Natural killer cell (primary cell): ENCODE results near the gene SH2D7. TPM values are rescaled to one million over a fixed set of nuclear protein-coding genes. Genes with fewer than 3 reads are reported as not detected.

ENCODE experiments used
- ATAC-seq, 3 donors: fragments of 150-1000 bp in 2 of 3; fragments of 200-7000 bp in 1 of 3; cut with Tn5 transposase; 1 replicate in 1 of 3; 2 replicates in 2 of 3; pipeline ENCODE4 v1.10.0; 2021; ENCODE audit warnings: mild to moderate bottlenecking in 2 of 3, moderate library complexity in 2 of 3
- DNase-seq, 2 donors: peaks; one replicate each; pipeline versions ENCODE4 v3.0.0 to v3.0.0-alpha.2; 2013 to 2021; ENCODE audit warnings: mixed read lengths in 1 of 2
- H3K27ac ChIP-seq: one replicate; pipeline ENCODE4 v1.5.1; 2013; ENCODE audit warnings: mild to moderate bottlenecking, low read length
- H3K27me3 ChIP-seq: one replicate; pipeline ENCODE4 v1.6.1; 2013; ENCODE audit warnings: low read length; ENCODE audit not compliant: control insufficient read depth, insufficient read depth
- H3K36me3 ChIP-seq: one replicate; pipeline ENCODE4 v1.6.1; 2013; ENCODE audit warnings: low read length; ENCODE audit not compliant: control insufficient read depth, insufficient read depth
- H3K4me1 ChIP-seq: one replicate; pipeline ENCODE4 v1.6.1; 2013; ENCODE audit warnings: low read length; ENCODE audit not compliant: control insufficient read depth, insufficient read depth
- H3K4me3 ChIP-seq: one replicate; pipeline ENCODE4 v1.5.1; 2013; ENCODE audit warnings: low read length
- H3K9me3 ChIP-seq: one replicate; pipeline ENCODE4 v1.6.1; 2013; ENCODE audit warnings: low read length; ENCODE audit not compliant: control insufficient read depth, insufficient read depth
- H3K27ac Mint-ChIP-seq, 2 donors: one replicate each; pipeline ENCODE4 v1.8.0; 2022; ENCODE audit warnings: mild to moderate bottlenecking in 2 of 2, mixed read lengths in 2 of 2, moderate library complexity in 1 of 2
- H3K27me3 Mint-ChIP-seq, 2 donors: one replicate each; pipeline ENCODE4 v1.8.0; 2022; ENCODE audit warnings: low read depth in 2 of 2, mixed read lengths in 2 of 2
- H3K36me3 Mint-ChIP-seq: one replicate; pipeline ENCODE4 v1.8.0; 2022; ENCODE audit warnings: mixed read lengths
- H3K4me1 Mint-ChIP-seq, 2 donors: one replicate each; pipeline ENCODE4 v1.8.0; 2022; ENCODE audit warnings: mixed read lengths in 2 of 2
- H3K4me3 Mint-ChIP-seq: one replicate; pipeline ENCODE4 v1.8.0; 2022; ENCODE audit warnings: mild to moderate bottlenecking, moderate library complexity, mixed read lengths
- H3K9me3 Mint-ChIP-seq, 2 donors: one replicate each; pipeline ENCODE4 v1.8.0; 2022; ENCODE audit warnings: mixed read lengths in 2 of 2
- CTCF ChIP-seq: fragments of 200-600 bp; IDR thresholded peaks from one replicate; pipeline ENCODE4 v1.8.0; 2022; ENCODE audit warnings: antibody characterized with exemption
- WGBS: methylation state at CpG from one replicate; pipeline ENCODE4 v1.1.7; 2013; ENCODE audit warnings: missing lambda C conversion rate; ENCODE audit not compliant: insufficient coverage; 5-methylcytosine and 5-hydroxymethylcytosine counted together
- intact Hi-C: fragments of 100-400 bp; cut with micrococcal nuclease; formaldehyde crosslinking; loops from one replicate; pipeline ENCODE4 v1.14.2; 2022
- total RNA-seq, 4 donors: library from RNA; stranded (reverse); fragments of 120-200 nt in 1 of 4; gene quantifications; one replicate each; pipeline versions ENCODE4 v1.2.3 to v1.2.4, GENCODE V29; 2013 to 2022

The SH2D7 gene
- total RNA-seq, 3 donors from 2014 or later (not counting 1 experiment from before 2014, with no cell fraction given), result not detected

- Histone ChIP-seq H3K9me3 (no peaks in the 10 kb centered on the region), H3K4me3 (no peak overlapping the region), H3K27me3 (no peaks in the 10 kb centered on the region), H3K36me3 (no peaks in the 10 kb centered on the region), H3K4me1 (peaks cover 69% of the 10 kb centered on the region), H3K27ac (peak overlapping the region; percentile 12)
- ATAC-seq (no peak), DNase-seq (peak in 1 of 2 donors; percentile 19)
- Mint-ChIP-seq H3K27me3 (no peaks in the 10 kb centered on the region), H3K27ac (peak overlapping the region in 1 of 2 donors; percentile 69), H3K9me3 (no peaks in the 10 kb centered on the region), H3K4me3 (peak overlapping the region; percentile 70), H3K36me3 (no peaks in the 10 kb centered on the region), H3K4me1 (peaks cover 46 to 48% of the 10 kb centered on the region in 2 donors)
- WGBS, result 56% methylated on average over 12 of the region's 12 CpGs
- TF ChIP-seq CTCF, result no peak
- intact Hi-C loops, result loop anchor here (5.0 kb wide), 1 partner anchor 38 kb away; no protein-coding TSS in a partner anchor
Observed at GRCh38 chr15:78104566-78105475, 12.5 kb downstream of the SH2D7 start.

GRCh38 chr15:78105476-78106241, 13.3 kb downstream of the SH2D7 start:
- no peaks in the 10 kb centered on the region for H3K9me3 ChIP-seq
- H3K27ac Mint-ChIP-seq, result peak overlapping the region; percentile 14 to 69
- H3K9me3 Mint-ChIP-seq, result no peaks in the 10 kb centered on the region
- no peak overlapping the region for H3K4me3 ChIP-seq
- no peaks in the 10 kb centered on the region for H3K36me3 ChIP-seq
- WGBS, result 50% methylated on average over 16 of the region's 16 CpGs
- H3K27me3 ChIP-seq, result no peaks in the 10 kb centered on the region
- DNase-seq (peak in 1 of 2 donors; percentile 28), ATAC-seq (peak in 2 of 3 donors; percentile 19 to 42)
- no peak for TF ChIP-seq CTCF
- peaks cover 69% of the 10 kb centered on the region for H3K4me1 ChIP-seq
- H3K27me3 Mint-ChIP-seq, result no peaks in the 10 kb centered on the region
- intact Hi-C loops, result loop anchor here (1.0 kb wide), 1 partner anchor 71 kb away; no protein-coding TSS in a partner anchor
- H3K4me1 Mint-ChIP-seq, result peaks cover 46 to 48% of the 10 kb centered on the region in 2 donors
- H3K4me3 Mint-ChIP-seq, result peak overlapping the region; percentile 70
- peak overlapping the region; percentile 12 for H3K27ac ChIP-seq
- no peaks in the 10 kb centered on the region for H3K36me3 Mint-ChIP-seq

GRCh38 chr15:78107471-78107870, 15.1 kb downstream of the SH2D7 start:
- ATAC-seq, result no peak
- Histone ChIP-seq H3K27ac (no peak overlapping the region), H3K4me3 (no peak overlapping the region), H3K4me1 (peaks cover 61% of the 10 kb centered on the region), H3K27me3 (no peaks in the 10 kb centered on the region), H3K36me3 (no peaks in the 10 kb centered on the region), H3K9me3 (no peaks in the 10 kb centered on the region)
- Mint-ChIP-seq H3K4me3 (no peak overlapping the region), H3K27me3 (no peaks in the 10 kb centered on the region), H3K9me3 (no peaks in the 10 kb centered on the region), H3K36me3 (no peaks in the 10 kb centered on the region), H3K4me1 (peaks cover 45 to 46% of the 10 kb centered on the region in 2 donors), H3K27ac (no peak overlapping the region)
- intact Hi-C loops, result no loop called here
- no peak for DNase-seq
- TF ChIP-seq CTCF, result no peak
- 91% methylated on average over 8 of the region's 8 CpGs for WGBS
